Measurements from ENCODE around the gene SARS1. TPM values are rescaled to one million over a fixed set of nuclear protein-coding genes. Genes with fewer than 3 reads are reported as not detected.
A peak's percentile ranks its signal among the peaks of the same experiment; 100 is the strongest.

SARS1 gene
- total RNA-seq, 2 experiments from 2014 or later: 122 to 131 TPM

- POLR2A ChIA-PET: no interaction called here
Observed at GRCh38 chr1:109197158-109198042, 16.3 kb upstream of the SARS1 start.

GRCh38 chr1:109198043-109198695, 15.5 kb upstream of the SARS1 start:
- Histone ChIP-seq H3K27me3 (ENCODE audit: control insufficient read depth in 1 of 2, insufficient read depth in 2 of 2, low read length in 2 of 2) (no peaks in the 10 kb centered on the region), H3K36me3 (ENCODE audit: insufficient read depth, low read length) (peaks cover 3% of the 10 kb centered on the region), H3K4me3 (ENCODE audit: low read length) (no peak overlapping the region), H3K4me1 (ENCODE audit: insufficient read depth, low read length) (peaks cover 11% of the 10 kb centered on the region), H3K9me3 (ENCODE audit: control insufficient read depth in 1 of 2, insufficient read depth in 1 of 2, low read length in 2 of 2) (no peaks in the 10 kb centered on the region), H3K27ac (ENCODE audit: low read depth in 1 of 2, low read length in 2 of 2) (no peak overlapping the region)
- Mint-ChIP-seq H3K27me3 (no peaks in the 10 kb centered on the region), H3K9me3 (no peaks in the 10 kb centered on the region), H3K27ac (no peak overlapping the region), H3K4me3 (no peak overlapping the region), H3K36me3 (ENCODE audit: low read depth) (no peaks in the 10 kb centered on the region), H3K4me1 (ENCODE audit: low read depth) (peaks cover 19% of the 10 kb centered on the region)
- intact Hi-C loops (cut with DNase I, micrococcal nuclease): no loop called here
- CTCF ChIA-PET: interaction anchor here (0.6 kb wide), 1 partner anchor 965 kb away, joined by 3 read pairs; no protein-coding TSS in a partner anchor
- DNase-seq: no peak
- no peak for ATAC-seq (ENCODE audit: poor library complexity)
- POLR2A ChIA-PET: interaction anchor here (2.1 kb wide), 1 partner anchor 16 kb away, joined by 11 read pairs; the partner anchor contains the start of gene SARS1
- TF ChIP-seq, protein P1, sequence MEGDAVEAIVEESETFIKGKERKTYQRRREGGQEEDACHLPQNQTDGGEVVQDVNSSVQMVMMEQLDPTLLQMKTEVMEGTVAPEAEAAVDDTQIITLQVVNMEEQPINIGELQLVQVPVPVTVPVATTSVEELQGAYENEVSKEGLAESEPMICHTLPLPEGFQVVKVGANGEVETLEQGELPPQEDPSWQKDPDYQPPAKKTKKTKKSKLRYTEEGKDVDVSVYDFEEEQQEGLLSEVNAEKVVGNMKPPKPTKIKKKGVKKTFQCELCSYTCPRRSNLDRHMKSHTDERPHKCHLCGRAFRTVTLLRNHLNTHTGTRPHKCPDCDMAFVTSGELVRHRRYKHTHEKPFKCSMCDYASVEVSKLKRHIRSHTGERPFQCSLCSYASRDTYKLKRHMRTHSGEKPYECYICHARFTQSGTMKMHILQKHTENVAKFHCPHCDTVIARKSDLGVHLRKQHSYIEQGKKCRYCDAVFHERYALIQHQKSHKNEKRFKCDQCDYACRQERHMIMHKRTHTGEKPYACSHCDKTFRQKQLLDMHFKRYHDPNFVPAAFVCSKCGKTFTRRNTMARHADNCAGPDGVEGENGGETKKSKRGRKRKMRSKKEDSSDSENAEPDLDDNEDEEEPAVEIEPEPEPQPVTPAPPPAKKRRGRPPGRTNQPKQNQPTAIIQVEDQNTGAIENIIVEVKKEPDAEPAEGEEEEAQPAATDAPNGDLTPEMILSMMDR (IDR thresholded peaks at IDR 0.05): no peak

More at GRCh38 chr1:109197158-109198042, 16.3 kb upstream of the SARS1 start:
- H3K9me3 ChIP-seq (ENCODE audit: control insufficient read depth in 1 of 2, insufficient read depth in 1 of 2, low read length in 2 of 2): no peaks in the 10 kb centered on the region
- H3K4me3 ChIP-seq (ENCODE audit: low read length): no peak overlapping the region
- H3K36me3 ChIP-seq (ENCODE audit: insufficient read depth, low read length): peaks cover 3% of the 10 kb centered on the region
- Mint-ChIP-seq H3K36me3 (ENCODE audit: low read depth) (no peaks in the 10 kb centered on the region), H3K9me3 (no peaks in the 10 kb centered on the region), H3K27me3 (no peaks in the 10 kb centered on the region), H3K4me3 (no peak overlapping the region), H3K4me1 (ENCODE audit: low read depth) (peaks cover 19% of the 10 kb centered on the region), H3K27ac (no peak overlapping the region)
- TF ChIP-seq, protein P1 (IDR thresholded peaks at IDR 0.05): no peak
- H3K27me3 ChIP-seq (ENCODE audit: control insufficient read depth in 1 of 2, insufficient read depth in 2 of 2, low read length in 2 of 2): no peaks in the 10 kb centered on the region
- intact Hi-C loops (cut with DNase I, micrococcal nuclease): no loop called here
- peaks cover 11% of the 10 kb centered on the region for H3K4me1 ChIP-seq (ENCODE audit: insufficient read depth, low read length)
- no peak overlapping the region for H3K27ac ChIP-seq (ENCODE audit: low read depth in 1 of 2, low read length in 2 of 2)
- ATAC-seq (ENCODE audit: poor library complexity): no peak
- no peak for DNase-seq
- CTCF ChIA-PET: no interaction called here

GRCh38 chr1:109198745-109199144, 15.0 kb upstream of the SARS1 start:
- H3K9me3 Mint-ChIP-seq: no peaks in the 10 kb centered on the region
- DNase-seq (no peak), ATAC-seq (ENCODE audit: poor library complexity) (no peak)
- Histone ChIP-seq H3K27me3 (ENCODE audit: control insufficient read depth in 1 of 2, insufficient read depth in 2 of 2, low read length in 2 of 2) (no peaks in the 10 kb centered on the region), H3K4me1 (ENCODE audit: insufficient read depth, low read length) (peaks cover 11% of the 10 kb centered on the region), H3K27ac (ENCODE audit: low read depth in 1 of 2, low read length in 2 of 2) (no peak overlapping the region), H3K4me3 (ENCODE audit: low read length) (no peak overlapping the region), H3K9me3 (ENCODE audit: control insufficient read depth in 1 of 2, insufficient read depth in 1 of 2, low read length in 2 of 2) (no peaks in the 10 kb centered on the region), H3K36me3 (ENCODE audit: insufficient read depth, low read length) (peaks cover 3% of the 10 kb centered on the region)
- TF ChIP-seq, protein P1 (IDR thresholded peaks at IDR 0.05): no peak
- H3K4me3 Mint-ChIP-seq: no peak overlapping the region
- ChIA-PET CTCF (interaction anchor here (0.6 kb wide), 1 partner anchor 964 kb away, joined by 3 read pairs; no protein-coding TSS in a partner anchor), POLR2A (interaction anchor here (2.1 kb wide), 1 partner anchor 15 kb away, joined by 11 read pairs; the partner anchor contains the start of gene SARS1)
- peak overlapping the region; percentile 17 for H3K27ac Mint-ChIP-seq
- no peaks in the 10 kb centered on the region for H3K36me3 Mint-ChIP-seq (ENCODE audit: low read depth)
- peaks cover 19% of the 10 kb centered on the region for H3K4me1 Mint-ChIP-seq (ENCODE audit: low read depth)
- H3K27me3 Mint-ChIP-seq: no peaks in the 10 kb centered on the region
- intact Hi-C loops (cut with DNase I, micrococcal nuclease): no loop called here

Data from CD4-positive, alpha-beta T cell (primary cell).